Ishikawa (cell line): ENCODE data around the gene DNER.

Experiments
- CEBPB ChIP-seq: IDR thresholded peaks from 2 replicates; pipeline ENCODE4 v1.6.1; 2012
- CREB1 ChIP-seq: IDR thresholded peaks from 2 replicates; pipeline ENCODE4 v1.6.1; 2012; ENCODE audit warnings: low read depth
- EGR1 ChIP-seq: IDR thresholded peaks from 2 replicates; pipeline ENCODE4 v1.6.1; 2012
- EP300 ChIP-seq: IDR thresholded peaks from 2 replicates; pipeline ENCODE4 v1.6.1; 2012; ENCODE audit warnings: borderline replicate concordance
- FOXM1 ChIP-seq: IDR thresholded peaks from 2 replicates; pipeline ENCODE4 v1.6.1; 2012; ENCODE audit warnings: low read depth, borderline replicate concordance
- MAX ChIP-seq: IDR thresholded peaks from 2 replicates; pipeline ENCODE4 v1.6.1; 2012
- NFIC ChIP-seq: IDR thresholded peaks from 2 replicates; pipeline ENCODE4 v1.6.1; 2012
- RAD21 ChIP-seq: IDR thresholded peaks from 2 replicates; pipeline ENCODE4 v1.6.1; 2012; ENCODE audit warnings: low read depth
- REST ChIP-seq: IDR thresholded peaks from 2 replicates; pipeline ENCODE4 v1.6.1; 2012; ENCODE audit warnings: low read depth, mild to moderate bottlenecking
- TAF1 ChIP-seq: IDR thresholded peaks from 2 replicates; pipeline ENCODE4 v1.6.1; 2012; ENCODE audit warnings: low read depth, mild to moderate bottlenecking
- TCF12 ChIP-seq: IDR thresholded peaks from 2 replicates; pipeline ENCODE4 v1.6.1; 2012; ENCODE audit warnings: low read depth
- TEAD4 ChIP-seq: IDR thresholded peaks from 2 replicates; pipeline ENCODE4 v1.6.1; 2012
- USF1 ChIP-seq: IDR thresholded peaks from 2 replicates; pipeline ENCODE4 v1.6.1; 2012
- YY1 ChIP-seq: IDR thresholded peaks from 2 replicates; pipeline ENCODE4 v1.6.1; 2012; ENCODE audit warnings: low read depth
- ZBTB7A ChIP-seq: IDR thresholded peaks from 2 replicates; pipeline ENCODE4 v1.6.1; 2012; ENCODE audit warnings: low read depth

The DNER gene

GRCh38 chr2:229653531-229653930, 60.8 kb downstream of the DNER start:
- no peak for TF ChIP-seq TAF1

- TF ChIP-seq EGR1 (no peak), ZBTB7A (no peak), CREB1 (no peak), TAF1 (no peak), TCF12 (no peak), EP300 (no peak), REST (no peak), RAD21 (no peak), YY1 (no peak), USF1 (no peak), FOXM1 (no peak), TEAD4 (no peak), CEBPB (no peak), NFIC (no peak), MAX (no peak)
Observed at GRCh38 chr2:229652796-229653195, 61.6 kb downstream of the DNER start.

- TF ChIP-seq FOXM1: no peak
- TF ChIP-seq TEAD4: no peak
- no peak for TF ChIP-seq TAF1
- no peak for TF ChIP-seq CEBPB
- no peak for TF ChIP-seq RAD21
- no peak for TF ChIP-seq TCF12
- no peak for TF ChIP-seq EGR1
- TF ChIP-seq USF1: no peak
- no peak for TF ChIP-seq CREB1
- TF ChIP-seq ZBTB7A: no peak
- no peak for TF ChIP-seq YY1
- no peak for TF ChIP-seq NFIC
- no peak for TF ChIP-seq EP300
- TF ChIP-seq MAX: no peak
- no peak for TF ChIP-seq REST
Observed at GRCh38 chr2:229650901-229651300, 63.5 kb downstream of the DNER start.

- TF ChIP-seq TAF1: no peak
- TF ChIP-seq MAX: no peak
- no peak for TF ChIP-seq REST
- no peak for TF ChIP-seq TCF12
- TF ChIP-seq CEBPB: no peak
- TF ChIP-seq NFIC: no peak
- TF ChIP-seq ZBTB7A: no peak
- no peak for TF ChIP-seq FOXM1
- no peak for TF ChIP-seq YY1
Observed at GRCh38 chr2:229650059-229650458, 64.3 kb downstream of the DNER start.

- TF ChIP-seq FOXM1 (no peak), EP300 (no peak)
Observed at GRCh38 chr2:229646186-229646723, 68.1 kb downstream of the DNER start.
